HepG2 (cell line): ENCODE measurements around the gene VNN1. TPM values are rescaled to one million over a fixed set of nuclear protein-coding genes. Genes with fewer than 3 reads are reported as not detected.

Experiments used
- AHDC1 ChIP-seq: sonication (generic); formaldehyde crosslinking; IDR thresholded peaks from 2 replicates; pipeline ENCODE4 v1.5.1; 2020; ENCODE audit warnings: mild to moderate bottlenecking, missing genetic modification reagents, borderline replicate concordance
- EP300 ChIP-seq, 3 experiments: sonication (generic) in 1 of 3; formaldehyde crosslinking in 1 of 3; IDR thresholded peaks; 2 replicates each; pipeline versions ENCODE4 v1.5.1 to v1.6.1; 2011 to 2020; ENCODE audit warnings: low read depth in 2 of 3, low read length in 2 of 3, borderline replicate concordance in 1 of 3, improper control_type of control experiment in 1 of 3, mild to moderate bottlenecking in 1 of 3, missing genetic modification reagents in 1 of 3, moderate library complexity in 1 of 3
- FOSL2 ChIP-seq: sonication (generic); formaldehyde crosslinking; IDR thresholded peaks from 2 replicates; pipeline ENCODE4 v1.4.0; 2020; ENCODE audit warnings: missing genetic modification reagents
- HNF1A ChIP-seq, 2 experiments: sonication (generic) in 1 of 2; formaldehyde crosslinking in 1 of 2; IDR thresholded peaks; 2 replicates each; pipeline versions ENCODE4 v1.4.0 to v1.6.1; 2016 to 2020; ENCODE audit warnings: borderline replicate concordance in 1 of 2, low read depth in 1 of 2, mild to moderate bottlenecking in 1 of 2, missing genetic modification reagents in 1 of 2
- HNRNPUL1 ChIP-seq: fragments of 200-400 bp; formaldehyde crosslinking; IDR thresholded peaks from 2 replicates; pipeline ENCODE4 v1.6.1; 2017; ENCODE audit warnings: low read depth, mild to moderate bottlenecking, low read length, moderate library complexity
- KAT8 ChIP-seq: IDR thresholded peaks from 2 replicates; pipeline ENCODE4 v1.6.1; 2016; ENCODE audit warnings: missing genetic modification reagents, missing compliant biosample characterization
- MED1 ChIP-seq: sonication (generic); formaldehyde crosslinking; IDR thresholded peaks from 2 replicates; pipeline ENCODE4 v1.4.0; 2020; ENCODE audit warnings: missing genetic modification reagents
- PAXIP1 ChIP-seq: sonication (generic); formaldehyde crosslinking; conservative IDR thresholded peaks from 2 replicates; pipeline ENCODE4 v1.4.0; 2020; ENCODE audit warnings: mild to moderate bottlenecking, missing genetic modification reagents, moderate library complexity
- PHF5A ChIP-seq: IDR thresholded peaks from one replicate; pipeline ENCODE4 v1.6.1; 2018; ENCODE audit warnings: low read depth, missing genetic modification reagents; ENCODE audit not compliant: unreplicated experiment
- PLRG1 ChIP-seq: fragments of 450-650 bp; conservative IDR thresholded peaks from 2 replicates; pipeline ENCODE4 v1.6.1; 2016
- RXRA ChIP-seq: sonication (generic); formaldehyde crosslinking; IDR thresholded peaks from 2 replicates; pipeline ENCODE4 v1.5.1; 2020; ENCODE audit warnings: missing genetic modification reagents
- SKI ChIP-seq: fragments of 450-650 bp; IDR thresholded peaks from one replicate; pipeline ENCODE4 v1.6.1; 2018; ENCODE audit warnings: mild to moderate bottlenecking; ENCODE audit not compliant: partially characterized antibody
- SP5 ChIP-seq: IDR thresholded peaks from 2 replicates; pipeline ENCODE4 v1.6.1; 2016; ENCODE audit warnings: low read depth, borderline replicate concordance
- ZNF644 ChIP-seq: IDR thresholded peaks from 2 replicates; pipeline ENCODE4 v1.6.1; 2016; ENCODE audit warnings: low read depth
- polyA plus RNA-seq, 8 experiments: library from polyadenylated mRNA; depleted of rRNA in 3 of 8; stranded (reverse) in 7 of 8; unstranded in 1 of 8; fragments of >200 nt; fragmentation: Illumina TruSeq in 4 of 8; extraction: Trizol in 4 of 8; gene quantifications; 2 replicates each; pipeline versions ENCODE4 v1.2.1 to v1.2.3, GENCODE V29; 2011 to 2016; ENCODE audit warnings: low read depth in 4 of 8, missing spikeins in 1 of 8, mixed read lengths in 1 of 8; ENCODE audit not compliant: insufficient read depth in 1 of 8
- total RNA-seq, 5 experiments: library from RNA; depleted of rRNA; stranded (reverse); fragments of >200 nt; fragmentation: Illumina TruSeq; extraction: Trizol; gene quantifications; 2 replicates each; pipeline ENCODE4 v1.2.3, GENCODE V29; 2016; ENCODE audit warnings: low read depth in 1 of 5

Gene VNN1
- total and polyA plus RNA-seq, 2 of the 13 experiments (the other 11 are each of a cell fraction or from before 2014, with no cell fraction given), result 0.62 to 4.0 TPM

GRCh38 chr6:132719736-132720448 is 6.0 kb upstream of the VNN1 start (continued):
- TF ChIP-seq PHF5A (CRISPR knock-in tag) (no peak), PAXIP1 (peak; percentile 81), AHDC1 (CRISPR knock-in tag) (peak; percentile 35; the same call in 1 of the 2 replicates), HNF1A (IDR thresholded peaks at IDR 0.05; ENCODE audit: low read depth) (peak; percentile 76), HNF1A (CRISPR knock-in tag; IDR thresholded peaks at IDR 0.05; ENCODE audit: borderline replicate concordance) (no peak), KAT8 (0 out of 2 replicates have a peak, but pooled peaks have one; percentile 25), SKI (peak; percentile 56), ZNF644 (0 out of 2 replicates have a peak, but pooled peaks have one; percentile 22), EP300 (IDR thresholded peaks at IDR 0.05; ENCODE audit: low read depth in 2 of 2, low read length in 2 of 2) (peak in 1 of 2 experiments; percentile 69; a peak in 1 of 4 replicates), EP300 (CRISPR knock-in tag; IDR thresholded peaks at IDR 0.05; ENCODE audit: borderline replicate concordance) (no peak), HNRNPUL1 (0 out of 2 replicates have a peak, but pooled peaks have one; percentile 47), FOSL2 (CRISPR knock-in tag) (peak; percentile 34; the same call in 1 of the 2 replicates), MED1 (CRISPR knock-in tag) (peak; percentile 49), RXRA (peak; percentile 66; the same call in 1 of the 2 replicates), PLRG1 (no peak), SP5 (CRISPR knock-in tag) (no peak)
